Measurements from ENCODE around the gene IL12RB1. TPM values are rescaled to one million over a fixed set of nuclear protein-coding genes. Genes with fewer than 3 reads are reported as not detected.
A peak's percentile ranks its signal among the peaks of the same experiment; 100 is the strongest.

The IL12RB1 gene
- polyA plus RNA-seq, 2 of the 4 experiments (the other 2 are of a cell fraction) = not detected

DNA sequence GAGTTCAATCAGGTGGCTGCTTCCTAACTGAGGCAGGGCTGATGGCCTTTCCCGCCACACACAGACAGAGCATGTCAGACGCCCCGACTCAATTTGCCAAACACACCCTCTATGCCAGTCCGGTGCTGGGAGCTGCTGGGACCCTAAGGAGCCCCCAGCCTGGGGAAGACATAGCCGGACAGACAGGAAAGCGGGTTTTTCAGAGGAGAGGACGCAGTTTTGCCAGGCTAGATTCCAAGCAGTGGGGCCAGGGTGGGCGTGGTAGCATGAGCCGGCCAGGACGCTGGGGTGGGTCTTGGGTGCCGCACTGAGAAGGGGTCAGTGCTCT is 30.6 kb upstream of the IL12RB1 start:
- H3K27ac ChIP-seq = peak overlapping the region in 1 of 2 experiments; percentile 84; a peak in 3 of 6 replicates
- 0 out of 3 replicates have a peak, but pooled peaks cover 8% of the 10 kb centered on the region for H3K4me1 ChIP-seq
- TF ChIP-seq, protein P1, sequence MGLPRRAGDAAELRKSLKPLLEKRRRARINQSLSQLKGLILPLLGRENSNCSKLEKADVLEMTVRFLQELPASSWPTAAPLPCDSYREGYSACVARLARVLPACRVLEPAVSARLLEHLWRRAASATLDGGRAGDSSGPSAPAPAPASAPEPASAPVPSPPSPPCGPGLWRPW (IDR thresholded peaks at IDR 0.05) = no peak
- TF ChIP-seq ESRRA (IDR thresholded peaks at IDR 0.05; ENCODE audit: borderline replicate concordance, low read length) (no peak), NR3C1 (IDR thresholded peaks at IDR 0.05) (no peak), ZNF302 (CRISPR knock-in tag; IDR thresholded peaks at IDR 0.05) (no peak), JUNB (IDR thresholded peaks at IDR 0.05) (no peak), FOSB (CRISPR knock-in tag; IDR thresholded peaks at IDR 0.05) (no peak), BHLHE40 (IDR thresholded peaks at IDR 0.05; ENCODE audit: low read depth, low read length) (no peak), KDM5A (IDR thresholded peaks at IDR 0.05) (no peak), CHD2 (IDR thresholded peaks at IDR 0.05; ENCODE audit: low read length, partially characterized antibody) (no peak), MAFK (IDR thresholded peaks at IDR 0.05; ENCODE audit: partially characterized antibody) (no peak), NPAS2 (CRISPR knock-in tag; IDR thresholded peaks at IDR 0.05; ENCODE audit: borderline replicate concordance) (no peak)
- TF ChIP-seq, protein P2, sequence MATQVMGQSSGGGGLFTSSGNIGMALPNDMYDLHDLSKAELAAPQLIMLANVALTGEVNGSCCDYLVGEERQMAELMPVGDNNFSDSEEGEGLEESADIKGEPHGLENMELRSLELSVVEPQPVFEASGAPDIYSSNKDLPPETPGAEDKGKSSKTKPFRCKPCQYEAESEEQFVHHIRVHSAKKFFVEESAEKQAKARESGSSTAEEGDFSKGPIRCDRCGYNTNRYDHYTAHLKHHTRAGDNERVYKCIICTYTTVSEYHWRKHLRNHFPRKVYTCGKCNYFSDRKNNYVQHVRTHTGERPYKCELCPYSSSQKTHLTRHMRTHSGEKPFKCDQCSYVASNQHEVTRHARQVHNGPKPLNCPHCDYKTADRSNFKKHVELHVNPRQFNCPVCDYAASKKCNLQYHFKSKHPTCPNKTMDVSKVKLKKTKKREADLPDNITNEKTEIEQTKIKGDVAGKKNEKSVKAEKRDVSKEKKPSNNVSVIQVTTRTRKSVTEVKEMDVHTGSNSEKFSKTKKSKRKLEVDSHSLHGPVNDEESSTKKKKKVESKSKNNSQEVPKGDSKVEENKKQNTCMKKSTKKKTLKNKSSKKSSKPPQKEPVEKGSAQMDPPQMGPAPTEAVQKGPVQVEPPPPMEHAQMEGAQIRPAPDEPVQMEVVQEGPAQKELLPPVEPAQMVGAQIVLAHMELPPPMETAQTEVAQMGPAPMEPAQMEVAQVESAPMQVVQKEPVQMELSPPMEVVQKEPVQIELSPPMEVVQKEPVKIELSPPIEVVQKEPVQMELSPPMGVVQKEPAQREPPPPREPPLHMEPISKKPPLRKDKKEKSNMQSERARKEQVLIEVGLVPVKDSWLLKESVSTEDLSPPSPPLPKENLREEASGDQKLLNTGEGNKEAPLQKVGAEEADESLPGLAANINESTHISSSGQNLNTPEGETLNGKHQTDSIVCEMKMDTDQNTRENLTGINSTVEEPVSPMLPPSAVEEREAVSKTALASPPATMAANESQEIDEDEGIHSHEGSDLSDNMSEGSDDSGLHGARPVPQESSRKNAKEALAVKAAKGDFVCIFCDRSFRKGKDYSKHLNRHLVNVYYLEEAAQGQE (IDR thresholded peaks at IDR 0.05) = no peak
- TF ChIP-seq, protein P3, sequence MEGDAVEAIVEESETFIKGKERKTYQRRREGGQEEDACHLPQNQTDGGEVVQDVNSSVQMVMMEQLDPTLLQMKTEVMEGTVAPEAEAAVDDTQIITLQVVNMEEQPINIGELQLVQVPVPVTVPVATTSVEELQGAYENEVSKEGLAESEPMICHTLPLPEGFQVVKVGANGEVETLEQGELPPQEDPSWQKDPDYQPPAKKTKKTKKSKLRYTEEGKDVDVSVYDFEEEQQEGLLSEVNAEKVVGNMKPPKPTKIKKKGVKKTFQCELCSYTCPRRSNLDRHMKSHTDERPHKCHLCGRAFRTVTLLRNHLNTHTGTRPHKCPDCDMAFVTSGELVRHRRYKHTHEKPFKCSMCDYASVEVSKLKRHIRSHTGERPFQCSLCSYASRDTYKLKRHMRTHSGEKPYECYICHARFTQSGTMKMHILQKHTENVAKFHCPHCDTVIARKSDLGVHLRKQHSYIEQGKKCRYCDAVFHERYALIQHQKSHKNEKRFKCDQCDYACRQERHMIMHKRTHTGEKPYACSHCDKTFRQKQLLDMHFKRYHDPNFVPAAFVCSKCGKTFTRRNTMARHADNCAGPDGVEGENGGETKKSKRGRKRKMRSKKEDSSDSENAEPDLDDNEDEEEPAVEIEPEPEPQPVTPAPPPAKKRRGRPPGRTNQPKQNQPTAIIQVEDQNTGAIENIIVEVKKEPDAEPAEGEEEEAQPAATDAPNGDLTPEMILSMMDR (IDR thresholded peaks at IDR 0.05) = no peak
- TF ChIP-seq, protein P4, sequence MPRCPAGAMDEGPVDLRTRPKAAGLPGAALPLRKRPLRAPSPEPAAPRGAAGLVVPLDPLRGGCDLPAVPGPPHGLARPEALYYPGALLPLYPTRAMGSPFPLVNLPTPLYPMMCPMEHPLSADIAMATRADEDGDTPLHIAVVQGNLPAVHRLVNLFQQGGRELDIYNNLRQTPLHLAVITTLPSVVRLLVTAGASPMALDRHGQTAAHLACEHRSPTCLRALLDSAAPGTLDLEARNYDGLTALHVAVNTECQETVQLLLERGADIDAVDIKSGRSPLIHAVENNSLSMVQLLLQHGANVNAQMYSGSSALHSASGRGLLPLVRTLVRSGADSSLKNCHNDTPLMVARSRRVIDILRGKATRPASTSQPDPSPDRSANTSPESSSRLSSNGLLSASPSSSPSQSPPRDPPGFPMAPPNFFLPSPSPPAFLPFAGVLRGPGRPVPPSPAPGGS (IDR thresholded peaks at IDR 0.05) = no peak
- H3K9me3 ChIP-seq = no peaks in the 10 kb centered on the region
- ChIA-PET CTCF (interaction anchor here (1.1 to 2.1 kb wide), 4 partner anchors 35 to 102 kb away, joined by 3 to 4 read pairs (median 4); partner anchors contain the start of gene PIK3R2), POLR2A (no interaction called here)
- peak overlapping the region; percentile 96 for H3K4me2 ChIP-seq
- peak overlapping the region; percentile 71 for H3K4me3 ChIP-seq
- DNase-seq (ENCODE audit: low read depth in 1 of 2, low spot score in 1 of 2) (no peak), ATAC-seq (peak in 1 of 2 experiments; percentile 30; a peak in 3 of 6 replicates), FAIRE-seq (no peak)
- WGBS (ENCODE audit: missing lambda C conversion rate) = 50% methylated on average over 10 of the region's 11 CpGs

DNA sequence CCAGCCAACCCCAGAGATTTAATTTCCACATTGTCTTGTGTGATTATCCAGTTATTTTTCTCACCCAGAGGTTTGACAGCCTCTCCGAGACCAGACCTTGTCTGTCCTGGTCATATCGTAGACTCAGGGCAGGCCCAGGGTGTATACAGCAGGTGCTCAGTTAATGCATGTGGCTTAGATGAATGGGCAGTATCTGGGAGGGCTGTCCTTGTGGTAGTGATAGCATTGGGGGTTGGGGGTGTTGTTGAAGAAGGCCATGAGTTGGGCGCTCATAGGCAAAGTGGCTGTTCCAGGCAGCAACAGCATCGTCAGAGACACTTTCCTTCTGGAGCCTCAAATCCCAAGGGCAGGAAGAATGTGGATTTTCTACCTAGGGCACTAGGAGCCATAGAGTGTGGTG is 27.7 kb upstream of the IL12RB1 start:
- TF ChIP-seq KDM1A (IDR thresholded peaks at IDR 0.05; ENCODE audit: low read depth) (no peak), POLR2A (IDR thresholded peaks at IDR 0.05; ENCODE audit: low read length) (no peak), CHD2 (IDR thresholded peaks at IDR 0.05; ENCODE audit: low read length, partially characterized antibody) (no peak), HOXB5 (CRISPR knock-in tag; IDR thresholded peaks at IDR 0.05) (no peak), EHF (CRISPR knock-in tag; IDR thresholded peaks at IDR 0.05) (no peak), TP53 (CRISPR knock-in tag; IDR thresholded peaks at IDR 0.05) (no peak), NR3C1 (IDR thresholded peaks at IDR 0.05) (no peak), EP300 (IDR thresholded peaks at IDR 0.05) (no peak), FOXS1 (CRISPR knock-in tag; IDR thresholded peaks at IDR 0.05) (no peak), CBX8 (IDR thresholded peaks at IDR 0.05) (no peak), RCOR1 (IDR thresholded peaks at IDR 0.05; ENCODE audit: low read depth, low read length) (no peak), HDAC2 (IDR thresholded peaks at IDR 0.05) (no peak), HOXB13 (CRISPR knock-in tag; IDR thresholded peaks at IDR 0.05; ENCODE audit: low read depth) (no peak), NFE2L2 (conservative IDR thresholded peaks at IDR 0.05; ENCODE audit: low read length) (no peak), SMC3 (IDR thresholded peaks at IDR 0.05) (no peak), RFX5 (IDR thresholded peaks at IDR 0.05) (no peak)
- TF ChIP-seq, protein P5, sequence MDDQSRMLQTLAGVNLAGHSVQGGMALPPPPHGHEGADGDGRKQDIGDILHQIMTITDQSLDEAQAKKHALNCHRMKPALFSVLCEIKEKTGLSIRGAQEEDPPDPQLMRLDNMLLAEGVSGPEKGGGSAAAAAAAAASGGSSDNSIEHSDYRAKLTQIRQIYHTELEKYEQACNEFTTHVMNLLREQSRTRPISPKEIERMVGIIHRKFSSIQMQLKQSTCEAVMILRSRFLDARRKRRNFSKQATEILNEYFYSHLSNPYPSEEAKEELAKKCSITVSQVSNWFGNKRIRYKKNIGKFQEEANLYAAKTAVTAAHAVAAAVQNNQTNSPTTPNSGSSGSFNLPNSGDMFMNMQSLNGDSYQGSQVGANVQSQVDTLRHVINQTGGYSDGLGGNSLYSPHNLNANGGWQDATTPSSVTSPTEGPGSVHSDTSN (IDR thresholded peaks at IDR 0.05) = no peak
- TF ChIP-seq, protein P1 (IDR thresholded peaks at IDR 0.05) = no peak
- TF ChIP-seq, protein P6, sequence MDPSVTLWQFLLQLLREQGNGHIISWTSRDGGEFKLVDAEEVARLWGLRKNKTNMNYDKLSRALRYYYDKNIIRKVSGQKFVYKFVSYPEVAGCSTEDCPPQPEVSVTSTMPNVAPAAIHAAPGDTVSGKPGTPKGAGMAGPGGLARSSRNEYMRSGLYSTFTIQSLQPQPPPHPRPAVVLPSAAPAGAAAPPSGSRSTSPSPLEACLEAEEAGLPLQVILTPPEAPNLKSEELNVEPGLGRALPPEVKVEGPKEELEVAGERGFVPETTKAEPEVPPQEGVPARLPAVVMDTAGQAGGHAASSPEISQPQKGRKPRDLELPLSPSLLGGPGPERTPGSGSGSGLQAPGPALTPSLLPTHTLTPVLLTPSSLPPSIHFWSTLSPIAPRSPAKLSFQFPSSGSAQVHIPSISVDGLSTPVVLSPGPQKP (IDR thresholded peaks at IDR 0.05; ENCODE audit: low read depth, low read length) = no peak
- TF ChIP-seq, protein P7, sequence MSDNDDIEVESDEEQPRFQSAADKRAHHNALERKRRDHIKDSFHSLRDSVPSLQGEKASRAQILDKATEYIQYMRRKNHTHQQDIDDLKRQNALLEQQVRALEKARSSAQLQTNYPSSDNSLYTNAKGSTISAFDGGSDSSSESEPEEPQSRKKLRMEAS (IDR thresholded peaks at IDR 0.05) = no peak
- ATAC-seq = no peak
- POLR2A ChIA-PET = no interaction called here

More for the DNA sequence above, 27.7 kb upstream of the IL12RB1 start:
- no peak for DNase-seq (ENCODE audit: low read depth in 1 of 2, low spot score in 1 of 2)
- no peak overlapping the region for H3K4me3 ChIP-seq
- H3K4me2 ChIP-seq = no peak overlapping the region
- peaks cover 12% of the 10 kb centered on the region for H3K4me1 ChIP-seq
- no peak for FAIRE-seq
- CTCF ChIA-PET = interaction anchor here (1.6 to 1.8 kb wide), 2 partner anchors 46 to 53 kb away, joined by 5 to 12 read pairs; no protein-coding TSS in a partner anchor
- 90% methylated on average over 4 of the region's 4 CpGs for WGBS (ENCODE audit: missing lambda C conversion rate)
- no peaks in the 10 kb centered on the region for H3K9me3 ChIP-seq
- no peak overlapping the region for H3K27ac ChIP-seq

All from A549 (cell line).